AG10803 (cell line): ENCODE results near the gene CD248.

Source experiments
- DNase-seq: peaks from one replicate; pipeline ENCODE4 v3.0.0; 2010; ENCODE audit warnings: low read depth
- H3K4me3 ChIP-seq: 2 replicates; pipeline ENCODE4 v1.5.1; 2011; ENCODE audit warnings: mild to moderate bottlenecking, low read length, control low read depth
- TF ChIP-seq, protein P1 (sequence below): conservative IDR thresholded peaks from 2 replicates; pipeline ENCODE4 v1.5.1; 2011; ENCODE audit warnings: mild to moderate bottlenecking, low read length, control low read depth, inconsistent platforms

Gene CD248

DNA sequence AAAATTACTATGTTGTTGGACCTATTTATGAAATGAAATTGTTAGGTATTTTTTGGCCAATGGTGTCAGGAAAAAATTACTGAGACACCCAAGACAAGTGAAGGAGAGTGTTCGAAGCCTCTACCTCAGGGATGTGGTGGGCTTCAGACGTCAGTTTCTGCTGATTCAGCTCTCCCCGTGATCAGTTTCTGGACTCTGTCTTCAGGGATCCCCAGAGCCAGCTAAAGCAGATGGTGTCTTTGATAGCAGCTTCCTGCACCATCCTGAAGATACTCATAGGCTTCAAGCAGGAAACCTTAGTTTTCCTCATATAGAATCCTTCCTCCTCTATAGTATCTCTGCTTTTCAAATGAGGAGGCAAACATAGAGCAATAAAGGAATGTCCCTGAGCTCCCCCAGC lies 7.4 kb downstream of the CD248 start:
- TF ChIP-seq, protein P1, sequence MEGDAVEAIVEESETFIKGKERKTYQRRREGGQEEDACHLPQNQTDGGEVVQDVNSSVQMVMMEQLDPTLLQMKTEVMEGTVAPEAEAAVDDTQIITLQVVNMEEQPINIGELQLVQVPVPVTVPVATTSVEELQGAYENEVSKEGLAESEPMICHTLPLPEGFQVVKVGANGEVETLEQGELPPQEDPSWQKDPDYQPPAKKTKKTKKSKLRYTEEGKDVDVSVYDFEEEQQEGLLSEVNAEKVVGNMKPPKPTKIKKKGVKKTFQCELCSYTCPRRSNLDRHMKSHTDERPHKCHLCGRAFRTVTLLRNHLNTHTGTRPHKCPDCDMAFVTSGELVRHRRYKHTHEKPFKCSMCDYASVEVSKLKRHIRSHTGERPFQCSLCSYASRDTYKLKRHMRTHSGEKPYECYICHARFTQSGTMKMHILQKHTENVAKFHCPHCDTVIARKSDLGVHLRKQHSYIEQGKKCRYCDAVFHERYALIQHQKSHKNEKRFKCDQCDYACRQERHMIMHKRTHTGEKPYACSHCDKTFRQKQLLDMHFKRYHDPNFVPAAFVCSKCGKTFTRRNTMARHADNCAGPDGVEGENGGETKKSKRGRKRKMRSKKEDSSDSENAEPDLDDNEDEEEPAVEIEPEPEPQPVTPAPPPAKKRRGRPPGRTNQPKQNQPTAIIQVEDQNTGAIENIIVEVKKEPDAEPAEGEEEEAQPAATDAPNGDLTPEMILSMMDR, result no peak
- H3K4me3 ChIP-seq, result no peak overlapping the region
- no peak for DNase-seq

DNA sequence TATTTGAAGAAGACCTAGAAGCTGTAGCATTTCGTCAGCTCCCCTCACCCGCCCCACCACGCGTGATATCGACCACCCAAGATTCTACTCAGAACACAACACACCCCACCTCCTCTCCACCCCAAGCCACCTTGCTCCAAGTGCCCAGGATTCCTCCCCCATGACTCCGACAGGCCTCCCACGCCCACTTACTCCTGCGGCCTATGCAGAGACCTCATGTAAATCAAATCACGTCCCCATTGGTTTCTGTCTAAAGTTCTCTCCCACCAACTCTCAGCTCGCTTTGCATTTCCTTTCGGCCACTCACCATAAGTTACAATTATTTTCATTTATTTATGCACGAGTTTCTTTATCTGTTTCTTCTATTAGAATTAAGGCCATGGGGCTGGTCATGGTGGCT lies 14.2 kb downstream of the CD248 start:
- DNase-seq, result no peak
- TF ChIP-seq, protein P1, result no peak
- no peak overlapping the region for H3K4me3 ChIP-seq

DNA sequence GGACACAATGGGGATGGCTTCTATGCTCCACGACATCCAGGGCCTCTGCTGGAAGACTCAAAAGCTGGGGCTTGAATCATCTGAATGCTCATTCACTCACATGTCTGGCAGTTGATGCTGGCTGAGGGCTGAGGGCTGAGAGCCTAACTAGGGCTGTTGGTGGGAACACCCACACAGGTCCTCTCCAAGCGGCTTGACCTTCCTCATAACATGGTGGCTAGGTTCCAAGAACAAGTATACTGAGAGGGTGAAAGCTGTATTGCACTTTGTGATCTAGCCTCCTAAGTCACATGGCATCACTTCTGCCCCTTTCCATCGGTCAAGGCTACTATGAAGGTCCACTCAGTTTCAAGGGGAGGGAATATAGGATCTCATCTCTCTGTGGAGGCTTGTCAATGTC lies 17.7 kb downstream of the CD248 start:
- TF ChIP-seq, protein P1, result no peak
- no peak for DNase-seq
- H3K4me3 ChIP-seq, result no peak overlapping the region

DNA sequence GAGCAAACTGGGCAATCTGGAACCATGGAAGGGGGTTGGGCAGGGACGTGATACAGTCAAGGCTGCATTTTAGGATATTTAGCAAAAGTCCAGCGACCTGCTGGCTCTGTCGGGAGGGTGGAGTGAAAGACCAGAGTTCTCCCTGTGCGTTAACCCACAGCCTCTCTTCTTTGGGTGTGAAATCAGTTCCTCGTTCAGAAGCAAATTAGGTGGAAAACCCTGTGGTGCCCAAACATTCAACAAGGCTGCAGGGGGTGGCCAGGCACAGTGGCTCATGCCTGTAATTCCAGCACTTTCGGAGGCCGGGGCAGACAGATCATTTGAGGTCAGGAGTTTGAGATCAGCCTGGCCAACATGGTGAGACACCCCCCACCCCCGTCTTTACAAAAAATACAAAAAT lies 19.2 kb downstream of the CD248 start:
- TF ChIP-seq, protein P1, result no peak
- no peak overlapping the region for H3K4me3 ChIP-seq
- DNase-seq, result no peak

DNA sequence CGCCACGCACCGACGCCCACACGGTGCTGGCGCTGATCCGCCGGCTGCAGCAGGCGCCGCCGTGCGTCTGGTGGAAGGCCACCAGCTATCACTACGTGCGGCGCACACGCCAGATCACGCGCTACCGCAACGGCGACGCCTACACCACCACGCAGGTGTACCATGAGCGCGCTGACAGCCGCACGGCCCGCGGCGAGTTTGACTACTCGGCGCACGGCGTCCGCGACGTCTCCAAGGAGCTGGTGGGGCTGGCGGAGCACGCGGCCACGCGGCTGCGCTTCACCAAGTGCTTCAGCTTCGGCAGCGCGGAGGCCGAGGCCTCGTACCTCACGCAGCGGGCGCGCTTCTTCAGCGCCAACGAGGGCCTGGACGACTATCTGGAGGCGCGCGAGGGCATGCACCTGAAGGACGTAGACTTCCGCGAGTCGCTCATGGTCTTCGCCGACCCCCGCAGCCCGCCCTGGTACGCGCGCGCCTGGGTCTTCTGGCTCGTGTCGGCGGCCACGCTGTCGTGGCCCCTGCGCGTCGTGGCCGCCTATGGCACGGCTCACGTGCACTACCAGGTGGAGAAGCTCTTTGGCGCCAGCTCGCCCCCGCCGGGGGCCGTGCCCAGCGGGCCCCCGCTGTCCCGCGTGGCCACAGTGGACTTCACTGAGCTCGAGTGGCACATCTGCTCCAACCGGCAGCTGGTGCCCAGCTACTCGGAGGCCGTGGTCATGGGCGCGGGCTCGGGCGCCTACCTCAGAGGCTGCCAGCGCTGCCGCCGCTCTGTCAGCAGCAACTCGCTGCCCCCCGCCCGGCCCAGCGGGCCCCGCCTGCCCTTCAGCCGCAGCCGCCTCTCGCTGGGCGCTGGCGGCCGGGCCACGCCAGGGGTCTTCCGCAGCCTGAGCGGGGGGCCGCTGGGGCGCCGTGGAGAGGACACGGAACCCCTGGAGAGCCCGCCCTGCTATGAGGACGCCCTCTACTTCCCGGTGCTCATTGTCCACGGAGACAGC lies 21.9 kb downstream of the CD248 start:
- DNase-seq, result no peak
- H3K4me3 ChIP-seq, result no peak overlapping the region
- TF ChIP-seq, protein P1, result no peak

DNA sequence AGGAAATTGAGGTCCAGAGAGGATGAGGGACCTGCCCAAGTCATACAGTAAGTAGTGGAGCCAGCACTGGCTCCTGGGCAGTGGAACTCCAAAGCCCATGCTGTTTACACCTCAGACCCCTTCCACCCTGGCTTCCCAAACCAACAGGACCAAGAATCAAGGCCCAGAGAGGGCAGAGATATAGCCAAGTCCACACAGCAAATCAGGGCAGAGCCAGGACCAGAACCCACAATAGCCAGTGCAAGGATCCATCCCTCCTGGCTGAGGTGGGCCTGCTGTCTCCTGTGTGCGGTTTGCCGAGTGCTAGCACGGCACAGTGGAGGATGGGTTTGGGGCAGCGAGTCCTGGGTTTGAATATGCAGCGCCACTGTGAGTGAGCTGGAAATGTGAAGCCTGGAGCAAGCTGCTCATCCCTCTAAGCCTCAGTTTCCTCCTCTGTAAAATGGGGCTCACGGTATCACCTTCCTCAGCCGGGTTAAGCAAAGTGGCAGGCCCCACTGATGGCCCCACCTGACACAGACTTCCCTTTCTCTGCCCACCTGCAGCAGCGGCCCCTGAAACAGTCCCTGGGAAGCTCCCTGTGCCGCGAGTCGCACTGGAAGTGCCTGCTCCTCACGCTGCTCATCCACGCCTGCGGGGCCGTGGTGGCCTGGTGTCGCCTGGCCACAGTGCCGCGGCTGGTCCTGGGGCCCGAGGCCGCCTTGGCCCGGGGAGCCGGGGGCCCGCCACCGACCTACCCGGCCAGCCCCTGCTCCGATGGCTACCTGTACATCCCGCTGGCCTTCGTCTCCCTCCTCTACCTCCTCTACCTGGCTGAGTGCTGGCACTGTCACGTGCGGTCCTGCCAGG lies 22.8 kb downstream of the CD248 start:
- TF ChIP-seq, protein P1, result no peak
- DNase-seq, result no peak
- no peak overlapping the region for H3K4me3 ChIP-seq

DNA sequence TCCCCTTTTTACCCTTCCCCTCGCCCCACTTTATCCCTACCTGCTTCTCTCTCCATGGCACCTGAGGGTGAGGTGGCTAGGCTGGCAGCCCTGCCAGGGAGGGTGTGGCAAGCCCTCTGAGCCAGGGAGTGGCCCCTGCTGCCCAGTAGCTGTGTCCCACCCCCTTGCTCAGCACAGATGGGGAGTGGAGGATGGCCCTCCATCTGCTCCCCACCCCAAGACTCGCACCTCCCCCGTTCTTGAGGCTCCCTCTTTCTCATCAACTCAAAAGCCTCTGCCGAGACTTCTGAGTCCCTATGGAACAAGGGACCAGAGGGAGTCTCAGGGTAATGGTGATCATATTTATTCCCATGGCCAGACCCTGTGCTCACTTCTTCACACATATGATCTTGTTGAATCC lies 23.5 kb downstream of the CD248 start:
- no peak for DNase-seq
- TF ChIP-seq, protein P1, result no peak
- no peak overlapping the region for H3K4me3 ChIP-seq
